ENCODE measurements around the gene MT1G.

- TF ChIP-seq POLR2A (IDR thresholded peaks at IDR 0.05; ENCODE audit: low read depth, low read length) (no peak), TAF1 (IDR thresholded peaks at IDR 0.05; ENCODE audit: borderline replicate concordance, low read depth, low read length) (no peak), POLR2AphosphoS5 (IDR thresholded peaks at IDR 0.05; ENCODE audit: low read depth, low read length) (no peak)
Measured at GRCh38 chr16:56632156-56632847, 35.6 kb downstream of the MT1G start, which contains the start of gene MT1M.
